GM23338 (cell line): ENCODE measurements around the gene TSPOAP1. TPM values are rescaled to one million over a fixed set of nuclear protein-coding genes. Genes with fewer than 3 reads are reported as not detected.

Experiments
- ATAC-seq: fragments of 200-7000 bp; cut with Tn5 transposase; 3 replicates; pipeline ENCODE4 v1.9.1; 2020
- DNase-seq: peaks from one replicate; pipeline ENCODE4 v3.0.0-alpha.2; 2015; ENCODE audit warnings: low spot score
- H2AFZ ChIP-seq: fragments of 200-600 bp; sonication (generic); 2 replicates; pipeline ENCODE4 v1.8.0; 2016; ENCODE audit warnings: antibody characterized with exemption, mild to moderate bottlenecking, moderate library complexity
- H3F3A ChIP-seq: fragments of 200-600 bp; sonication (generic); replicated peaks from 2 replicates; pipeline ENCODE4 v1.8.0; 2017; ENCODE audit warnings: antibody characterized with exemption, mixed run types, low read depth
- H3K27ac ChIP-seq: fragments of 200-600 bp; sonication (generic); 2 replicates; pipeline ENCODE4 v1.6.1; 2016; ENCODE audit warnings: low read depth
- H3K27me3 ChIP-seq: fragments of 200-600 bp; sonication (generic); 2 replicates; pipeline ENCODE4 v1.8.0; 2016; ENCODE audit warnings: mild to moderate bottlenecking, mixed run types, moderate library complexity; ENCODE audit not compliant: insufficient read depth
- H3K36me3 ChIP-seq: fragments of 200-600 bp; sonication (generic); 2 replicates; pipeline ENCODE4 v1.8.0; 2016; ENCODE audit warnings: mild to moderate bottlenecking; ENCODE audit not compliant: insufficient read depth
- H3K4me1 ChIP-seq: fragments of 200-600 bp; sonication (generic); 2 replicates; pipeline ENCODE4 v1.8.0; 2016; ENCODE audit warnings: mild to moderate bottlenecking, moderate library complexity; ENCODE audit not compliant: insufficient read depth
- H3K4me2 ChIP-seq: fragments of 200-600 bp; sonication (generic); 2 replicates; pipeline ENCODE4 v1.7.1; 2017; ENCODE audit warnings: mixed run types
- H3K4me3 ChIP-seq: fragments of 200-600 bp; sonication (generic); 2 replicates; pipeline ENCODE4 v1.6.1; 2016; ENCODE audit warnings: mixed run types
- H3K79me2 ChIP-seq: fragments of 200-600 bp; sonication (generic); replicated peaks from 2 replicates; pipeline ENCODE4 v1.8.0; 2017; ENCODE audit warnings: mild to moderate bottlenecking; ENCODE audit not compliant: insufficient read depth
- H3K9me2 ChIP-seq: fragments of 200-600 bp; sonication (generic); 2 replicates; pipeline ENCODE4 v1.8.0; 2017; ENCODE audit not compliant: insufficient read depth
- H4K20me1 ChIP-seq: fragments of 200-600 bp; sonication (generic); replicated peaks from 2 replicates; pipeline ENCODE4 v1.8.0; 2017; ENCODE audit warnings: mild to moderate bottlenecking; ENCODE audit not compliant: insufficient read depth
- H3K27ac Mint-ChIP-seq: 2 replicates; pipeline ENCODE4 v1.8.0; 2020; ENCODE audit warnings: inconsistent platforms, mild to moderate bottlenecking, moderate library complexity, mixed read lengths
- H3K27me3 Mint-ChIP-seq: 3 replicates; pipeline ENCODE4 v1.8.0; 2022; ENCODE audit warnings: low read depth, mild to moderate bottlenecking, moderate library complexity, mixed read lengths, inconsistent platforms; ENCODE audit not compliant: insufficient read depth, poor library complexity
- H3K36me3 Mint-ChIP-seq: 3 replicates; pipeline ENCODE4 v1.8.0; 2021; ENCODE audit warnings: low read depth, mild to moderate bottlenecking, inconsistent platforms, moderate library complexity, mixed read lengths
- H3K4me1 Mint-ChIP-seq: 3 replicates; pipeline ENCODE4 v1.8.0; 2020; ENCODE audit warnings: mild to moderate bottlenecking, inconsistent platforms, mixed read lengths
- H3K4me3 Mint-ChIP-seq: 3 replicates; pipeline ENCODE4 v1.8.0; 2021; ENCODE audit warnings: moderate library complexity, mild to moderate bottlenecking, inconsistent platforms, mixed read lengths
- H3K9me3 Mint-ChIP-seq: 3 replicates; pipeline ENCODE4 v1.8.0; 2020; ENCODE audit warnings: moderate library complexity, mild to moderate bottlenecking, inconsistent platforms, mixed read lengths
- EZH2 ChIP-seq: fragments of 200-600 bp; sonication (generic); IDR thresholded peaks from one replicate; pipeline ENCODE4 v1.8.0; 2017; ENCODE audit warnings: antibody characterized with exemption, mild to moderate bottlenecking, low read depth; ENCODE audit not compliant: unreplicated experiment
- NANOG ChIP-seq: IDR thresholded peaks from 2 replicates; pipeline ENCODE4 v1.6.1; 2016; ENCODE audit warnings: antibody characterized with exemption, borderline replicate concordance
- ZNF462 ChIP-seq: fragments of 250-450 bp; sonication (Bioruptor Pico); IDR thresholded peaks from 2 replicates; pipeline ENCODE4 v1.5.0; 2020; ENCODE audit warnings: mild to moderate bottlenecking, moderate library complexity
- polyA plus RNA-seq: library from polyadenylated mRNA; unstranded; fragments of >200 nt; fragmentation: Nextera tagmentation; extraction: Ambion mirVana; gene quantifications from 2 replicates; pipeline ENCODE4 v1.2.1, GENCODE V29; 2016
- total RNA-seq: library from RNA; depleted of rRNA; stranded (reverse); fragments of >200 nt; shearing (Covaris generic); gene quantifications from 2 replicates; pipeline ENCODE4 v1.2.3, GENCODE V29; 2014

TSPOAP1 gene
- total and polyA plus RNA-seq, 2 experiments from 2014 or later: 7.3 to 11.8 TPM

GRCh38 chr17:58360296-58361063 lies 31.9 kb upstream of the TSPOAP1 start:
- no peaks in the 10 kb centered on the region for H3K9me2 ChIP-seq
- H3K4me1 ChIP-seq: no peaks in the 10 kb centered on the region
- ATAC-seq (no peak), DNase-seq (no peak)
- no peak for TF ChIP-seq ZNF462
- TF ChIP-seq EZH2: no peak
- Mint-ChIP-seq H3K27me3 (peaks cover 11% of the 10 kb centered on the region), H3K36me3 (no peaks in the 10 kb centered on the region), H3K4me1 (peaks cover 9% of the 10 kb centered on the region), H3K9me3 (no peaks in the 10 kb centered on the region; the same call in 2 of the 3 replicates), H3K4me3 (no peak overlapping the region), H3K27ac (no peak overlapping the region)
- H2AFZ ChIP-seq: no peak overlapping the region
- H3K4me2 ChIP-seq: no peak overlapping the region
- H3K36me3 ChIP-seq: no peaks in the 10 kb centered on the region
- H3K79me2 ChIP-seq: no peaks in the 10 kb centered on the region
- H3K4me3 ChIP-seq: no peak overlapping the region
- H3F3A ChIP-seq: no peaks in the 10 kb centered on the region
- no peaks in the 10 kb centered on the region for H3K27me3 ChIP-seq
- H4K20me1 ChIP-seq: no peaks in the 10 kb centered on the region
- H3K27ac ChIP-seq: no peak overlapping the region

- Mint-ChIP-seq H3K9me3 (no peaks in the 10 kb centered on the region; the same call in 2 of the 3 replicates), H3K4me1 (peaks cover 6% of the 10 kb centered on the region), H3K27ac (no peak overlapping the region), H3K4me3 (no peak overlapping the region), H3K36me3 (no peaks in the 10 kb centered on the region), H3K27me3 (peaks cover 13% of the 10 kb centered on the region)
- H3K79me2 ChIP-seq: no peaks in the 10 kb centered on the region
- H3K27ac ChIP-seq: no peak overlapping the region
- no peaks in the 10 kb centered on the region for H4K20me1 ChIP-seq
- H3K4me1 ChIP-seq: peaks cover under 1% of the 10 kb centered on the region; the same call in 1 of the 2 replicates
- no peak overlapping the region for H3K4me2 ChIP-seq
- no peak overlapping the region for H2AFZ ChIP-seq
- H3K9me2 ChIP-seq: no peaks in the 10 kb centered on the region
- no peaks in the 10 kb centered on the region for H3K36me3 ChIP-seq
- no peak overlapping the region for H3K4me3 ChIP-seq
- no peaks in the 10 kb centered on the region for H3F3A ChIP-seq
- ATAC-seq (peak; percentile 46), DNase-seq (no peak)
- H3K27me3 ChIP-seq: no peaks in the 10 kb centered on the region
- no peak for TF ChIP-seq NANOG
- TF ChIP-seq ZNF462: no peak
Measured at GRCh38 chr17:58358408-58359172, 30.0 kb upstream of the TSPOAP1 start.
